LNCAP (cell line): ENCODE measurements around the gene PSMC1.

ENCODE experiments used
- CTCF ChIP-seq: fragments of 450-650 bp; IDR thresholded peaks from 2 replicates; pipeline ENCODE4 v1.5.1; 2017; ENCODE audit warnings: mild to moderate bottlenecking

PSMC1 gene

GRCh38 chr14:90291699-90292098, 35.3 kb downstream of the PSMC1 start:
- no peak for TF ChIP-seq CTCF

- no peak for TF ChIP-seq CTCF
These were observed 37.7 kb downstream of the PSMC1 start for GRCh38 chr14:90293766-90294730.

- no peak for TF ChIP-seq CTCF
These were observed 38.5 kb downstream of the PSMC1 start for GRCh38 chr14:90294872-90295271.

- TF ChIP-seq CTCF: no peak
These were observed 39.6 kb downstream of the PSMC1 start for GRCh38 chr14:90295870-90296516.

GRCh38 chr14:90296641-90297040, 40.3 kb downstream of the PSMC1 start:
- no peak for TF ChIP-seq CTCF

- TF ChIP-seq CTCF: no peak
These were observed 41.7 kb downstream of the PSMC1 start for GRCh38 chr14:90297876-90298629.

GRCh38 chr14:90299408-90299807, 43.1 kb downstream of the PSMC1 start:
- no peak for TF ChIP-seq CTCF
